ENCODE data around the gene SERPINB7. TPM values are rescaled to one million over a fixed set of nuclear protein-coding genes. Genes with fewer than 3 reads are reported as not detected.

Gene SERPINB7
- polyA plus RNA-seq, 1 of the 3 experiments (the other 2 are of a cell fraction), result 99.5 TPM

GRCh38 chr18:63843008-63843407 lies 67.8 kb downstream of the SERPINB7 start:
- no peaks in the 10 kb centered on the region for H3F3A ChIP-seq (replicated peaks; ENCODE audit: insufficient read depth)
- TF ChIP-seq, protein P1, sequence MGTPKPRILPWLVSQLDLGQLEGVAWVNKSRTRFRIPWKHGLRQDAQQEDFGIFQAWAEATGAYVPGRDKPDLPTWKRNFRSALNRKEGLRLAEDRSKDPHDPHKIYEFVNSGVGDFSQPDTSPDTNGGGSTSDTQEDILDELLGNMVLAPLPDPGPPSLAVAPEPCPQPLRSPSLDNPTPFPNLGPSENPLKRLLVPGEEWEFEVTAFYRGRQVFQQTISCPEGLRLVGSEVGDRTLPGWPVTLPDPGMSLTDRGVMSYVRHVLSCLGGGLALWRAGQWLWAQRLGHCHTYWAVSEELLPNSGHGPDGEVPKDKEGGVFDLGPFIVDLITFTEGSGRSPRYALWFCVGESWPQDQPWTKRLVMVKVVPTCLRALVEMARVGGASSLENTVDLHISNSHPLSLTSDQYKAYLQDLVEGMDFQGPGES (IDR thresholded peaks at IDR 0.05; ENCODE audit: low read depth, low read length), result no peak
- TF ChIP-seq PBX3 (IDR thresholded peaks at IDR 0.05) (0 out of 2 replicates have a peak, but pooled peaks have one; percentile 18), TCF12 (IDR thresholded peaks at IDR 0.05) (peak; percentile 27; the same call in 1 of the 2 replicates)
- no peaks in the 10 kb centered on the region for H3K9me3 ChIP-seq
- no peaks in the 10 kb centered on the region for H3K9me2 ChIP-seq
- no peak overlapping the region for H3K9ac ChIP-seq
- POLR2A ChIA-PET, result no interaction called here
- H3K27ac ChIP-seq (ENCODE audit: low read depth in 2 of 2, low read length in 1 of 2), result no peak overlapping the region
- no peak overlapping the region for H3K4me3 ChIP-seq (ENCODE audit: low read depth in 2 of 2, low read length in 1 of 2)
- CTCF ChIA-PET, result interaction anchor here (0.6 to 5.3 kb wide), 5 partner anchors 19 to 343 kb away, joined by 3 to 44 read pairs (median 4); no protein-coding TSS in a partner anchor
- H4K20me1 ChIP-seq (ENCODE audit: insufficient read depth), result no peaks in the 10 kb centered on the region
- no peaks in the 10 kb centered on the region for H3K79me2 ChIP-seq (ENCODE audit: insufficient read depth)
- 36% methylated on average over 7 of the region's 7 CpGs for WGBS (ENCODE audit: low lambda C conversion rate)
- H3K4me1 ChIP-seq (ENCODE audit: control insufficient read depth in 1 of 2, insufficient read depth in 2 of 2, low read depth in 1 of 2, low read length in 1 of 2), result no peaks in the 10 kb centered on the region; a peak in 1 of 4 replicates
- no peak overlapping the region for H2AFZ ChIP-seq (ENCODE audit: low read depth)
- no peak overlapping the region for H3K4me2 ChIP-seq
- no peaks in the 10 kb centered on the region; the same call in 1 of the 2 replicates for H3K27me3 ChIP-seq (ENCODE audit: insufficient read depth)
- H3K36me3 ChIP-seq (replicated peaks in 1 of 2; ENCODE audit: control insufficient read depth in 1 of 2, insufficient read depth in 2 of 2, low read length in 1 of 2), result no peaks in the 10 kb centered on the region
- no peak for DNase-seq

DNA sequence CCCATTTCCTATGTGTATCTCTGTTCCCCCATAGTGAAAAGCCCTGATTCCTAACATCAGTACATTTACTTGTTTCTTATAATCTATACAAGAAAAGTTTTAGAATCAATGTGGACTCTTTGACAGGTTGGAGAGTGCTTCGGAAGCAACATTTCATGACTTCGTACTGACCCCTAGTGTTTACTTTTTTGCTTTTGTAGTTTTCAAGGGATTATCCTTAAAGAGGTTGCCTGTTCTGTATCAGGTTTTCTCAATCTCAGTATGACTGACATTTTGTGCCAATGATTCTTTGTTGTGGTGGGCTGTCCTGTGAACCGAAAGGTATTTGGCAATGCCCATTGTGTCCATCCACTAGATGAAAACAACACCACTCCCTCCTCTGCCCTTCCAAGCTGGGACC lies 69.0 kb downstream of the SERPINB7 start:
- CTCF ChIA-PET, result interaction anchor here (1.5 to 5.3 kb wide), 4 partner anchors 20 to 333 kb away, joined by 4 to 44 read pairs (median 7); no protein-coding TSS in a partner anchor
- no peak overlapping the region; a peak in 1 of 4 replicates for H3K4me3 ChIP-seq (ENCODE audit: low read depth in 2 of 2, low read length in 1 of 2)
- H3K27ac ChIP-seq (ENCODE audit: low read depth in 2 of 2, low read length in 1 of 2), result no peak overlapping the region
- H2AFZ ChIP-seq (ENCODE audit: low read depth), result no peak overlapping the region
- H3K27me3 ChIP-seq (ENCODE audit: insufficient read depth), result no peaks in the 10 kb centered on the region; the same call in 1 of the 2 replicates
- no peaks in the 10 kb centered on the region for H4K20me1 ChIP-seq (ENCODE audit: insufficient read depth)
- 4% methylated on average over 3 of the region's 3 CpGs for WGBS (ENCODE audit: low lambda C conversion rate)
- H3K4me2 ChIP-seq, result no peak overlapping the region
- H3F3A ChIP-seq (replicated peaks; ENCODE audit: insufficient read depth), result no peaks in the 10 kb centered on the region
- no peak for DNase-seq
- POLR2A ChIA-PET, result no interaction called here
- H3K36me3 ChIP-seq (replicated peaks in 1 of 2; ENCODE audit: control insufficient read depth in 1 of 2, insufficient read depth in 2 of 2, low read length in 1 of 2), result no peaks in the 10 kb centered on the region
- no peaks in the 10 kb centered on the region; a peak in 1 of 4 replicates for H3K4me1 ChIP-seq (ENCODE audit: control insufficient read depth in 1 of 2, insufficient read depth in 2 of 2, low read depth in 1 of 2, low read length in 1 of 2)
- no peaks in the 10 kb centered on the region for H3K9me2 ChIP-seq
- no peak overlapping the region for H3K9ac ChIP-seq
- H3K79me2 ChIP-seq (ENCODE audit: insufficient read depth), result no peaks in the 10 kb centered on the region
- no peaks in the 10 kb centered on the region for H3K9me3 ChIP-seq
- TF ChIP-seq, protein P2, sequence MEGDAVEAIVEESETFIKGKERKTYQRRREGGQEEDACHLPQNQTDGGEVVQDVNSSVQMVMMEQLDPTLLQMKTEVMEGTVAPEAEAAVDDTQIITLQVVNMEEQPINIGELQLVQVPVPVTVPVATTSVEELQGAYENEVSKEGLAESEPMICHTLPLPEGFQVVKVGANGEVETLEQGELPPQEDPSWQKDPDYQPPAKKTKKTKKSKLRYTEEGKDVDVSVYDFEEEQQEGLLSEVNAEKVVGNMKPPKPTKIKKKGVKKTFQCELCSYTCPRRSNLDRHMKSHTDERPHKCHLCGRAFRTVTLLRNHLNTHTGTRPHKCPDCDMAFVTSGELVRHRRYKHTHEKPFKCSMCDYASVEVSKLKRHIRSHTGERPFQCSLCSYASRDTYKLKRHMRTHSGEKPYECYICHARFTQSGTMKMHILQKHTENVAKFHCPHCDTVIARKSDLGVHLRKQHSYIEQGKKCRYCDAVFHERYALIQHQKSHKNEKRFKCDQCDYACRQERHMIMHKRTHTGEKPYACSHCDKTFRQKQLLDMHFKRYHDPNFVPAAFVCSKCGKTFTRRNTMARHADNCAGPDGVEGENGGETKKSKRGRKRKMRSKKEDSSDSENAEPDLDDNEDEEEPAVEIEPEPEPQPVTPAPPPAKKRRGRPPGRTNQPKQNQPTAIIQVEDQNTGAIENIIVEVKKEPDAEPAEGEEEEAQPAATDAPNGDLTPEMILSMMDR (IDR thresholded peaks at IDR 0.05), result peak; percentile 75
- TF ChIP-seq GATA2 (CRISPR knock-in tag; IDR thresholded peaks at IDR 0.05) (no peak), ELF1 (IDR thresholded peaks at IDR 0.05) (no peak), TAF1 (IDR thresholded peaks at IDR 0.05; ENCODE audit: borderline replicate concordance, low read depth, low read length) (no peak), RFX5 (IDR thresholded peaks at IDR 0.05; ENCODE audit: low read length) (no peak), FOSL2 (IDR thresholded peaks at IDR 0.05; ENCODE audit: borderline replicate concordance, low read depth) (no peak), EP300 (IDR thresholded peaks at IDR 0.05; ENCODE audit: borderline replicate concordance in 1 of 2, low read depth in 1 of 2, low read length in 1 of 2) (no peak), SIN3A (IDR thresholded peaks at IDR 0.05; ENCODE audit: borderline replicate concordance, low read depth, low read length) (no peak), MAX (IDR thresholded peaks at IDR 0.05; ENCODE audit: low read depth) (no peak), POLR2AphosphoS5 (IDR thresholded peaks at IDR 0.05; ENCODE audit: low read depth, low read length) (no peak), SMC3 (IDR thresholded peaks at IDR 0.05; ENCODE audit: low read depth, low read length) (peak; percentile 65), RAD21 (IDR thresholded peaks at IDR 0.05; ENCODE audit: low read length) (peak; percentile 73), PBX3 (IDR thresholded peaks at IDR 0.05) (no peak), RCOR1 (IDR thresholded peaks at IDR 0.05; ENCODE audit: low read length) (no peak), CHD2 (IDR thresholded peaks at IDR 0.05; ENCODE audit: low read length, partially characterized antibody) (no peak), TCF12 (IDR thresholded peaks at IDR 0.05) (no peak), MEF2A (IDR thresholded peaks at IDR 0.05; ENCODE audit: borderline replicate concordance, low read depth) (no peak)
- TF ChIP-seq, protein P3, sequence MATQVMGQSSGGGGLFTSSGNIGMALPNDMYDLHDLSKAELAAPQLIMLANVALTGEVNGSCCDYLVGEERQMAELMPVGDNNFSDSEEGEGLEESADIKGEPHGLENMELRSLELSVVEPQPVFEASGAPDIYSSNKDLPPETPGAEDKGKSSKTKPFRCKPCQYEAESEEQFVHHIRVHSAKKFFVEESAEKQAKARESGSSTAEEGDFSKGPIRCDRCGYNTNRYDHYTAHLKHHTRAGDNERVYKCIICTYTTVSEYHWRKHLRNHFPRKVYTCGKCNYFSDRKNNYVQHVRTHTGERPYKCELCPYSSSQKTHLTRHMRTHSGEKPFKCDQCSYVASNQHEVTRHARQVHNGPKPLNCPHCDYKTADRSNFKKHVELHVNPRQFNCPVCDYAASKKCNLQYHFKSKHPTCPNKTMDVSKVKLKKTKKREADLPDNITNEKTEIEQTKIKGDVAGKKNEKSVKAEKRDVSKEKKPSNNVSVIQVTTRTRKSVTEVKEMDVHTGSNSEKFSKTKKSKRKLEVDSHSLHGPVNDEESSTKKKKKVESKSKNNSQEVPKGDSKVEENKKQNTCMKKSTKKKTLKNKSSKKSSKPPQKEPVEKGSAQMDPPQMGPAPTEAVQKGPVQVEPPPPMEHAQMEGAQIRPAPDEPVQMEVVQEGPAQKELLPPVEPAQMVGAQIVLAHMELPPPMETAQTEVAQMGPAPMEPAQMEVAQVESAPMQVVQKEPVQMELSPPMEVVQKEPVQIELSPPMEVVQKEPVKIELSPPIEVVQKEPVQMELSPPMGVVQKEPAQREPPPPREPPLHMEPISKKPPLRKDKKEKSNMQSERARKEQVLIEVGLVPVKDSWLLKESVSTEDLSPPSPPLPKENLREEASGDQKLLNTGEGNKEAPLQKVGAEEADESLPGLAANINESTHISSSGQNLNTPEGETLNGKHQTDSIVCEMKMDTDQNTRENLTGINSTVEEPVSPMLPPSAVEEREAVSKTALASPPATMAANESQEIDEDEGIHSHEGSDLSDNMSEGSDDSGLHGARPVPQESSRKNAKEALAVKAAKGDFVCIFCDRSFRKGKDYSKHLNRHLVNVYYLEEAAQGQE (IDR thresholded peaks at IDR 0.05; ENCODE audit: low read depth, low read length), result no peak

All from SK-N-SH (cell line).